GM19463 (cell line): ENCODE data around the gene ASAP2.
"Not testable (repeated sequence)": the region's sequence is repeated elsewhere in the genome, so short reads cannot be mapped to it uniquely, and the experiment has no call there.

Source experiments
- ATAC-seq: cut with Tn5 transposase; IDR thresholded peaks from one replicate; pipeline ENCODE4 v1.9.1; 2021; ENCODE audit warnings: mild to moderate bottlenecking, moderate library complexity; ENCODE audit not compliant: unreplicated experiment

The ASAP2 gene

GRCh38 chr2:9394816-9395215 is 188.2 kb downstream of the ASAP2 start:
- ATAC-seq = no peak

- no peak for ATAC-seq
Observed at GRCh38 chr2:9397201-9397600, 190.6 kb downstream of the ASAP2 start.

GRCh38 chr2:9398251-9398650 is 191.6 kb downstream of the ASAP2 start:
- not testable (repeated sequence) for ATAC-seq

- ATAC-seq = no peak
Observed at GRCh38 chr2:9398881-9399780, 192.5 kb downstream of the ASAP2 start.

- ATAC-seq = no peak
Observed at GRCh38 chr2:9400268-9401058, 193.9 kb downstream of the ASAP2 start.

GRCh38 chr2:9401059-9401547 is 194.5 kb downstream of the ASAP2 start:
- no peak for ATAC-seq

GRCh38 chr2:9401646-9402371 is 195.2 kb downstream of the ASAP2 start:
- no peak for ATAC-seq

GRCh38 chr2:9403924-9404323 is 197.3 kb downstream of the ASAP2 start:
- no peak for ATAC-seq

- no peak for ATAC-seq
Observed at GRCh38 chr2:9404451-9404850, 197.8 kb downstream of the ASAP2 start.

- ATAC-seq = no peak
Observed at GRCh38 chr2:9405636-9406035, 199.0 kb downstream of the ASAP2 start.

GRCh38 chr2:9406529-9407362 is 200.1 kb downstream of the ASAP2 start:
- no peak for ATAC-seq

- ATAC-seq = no peak
Observed at GRCh38 chr2:9407363-9407811, 200.8 kb downstream of the ASAP2 start.

- no peak for ATAC-seq
Observed at GRCh38 chr2:9408641-9409151, 202.1 kb downstream of the ASAP2 start.

GRCh38 chr2:9410108-9410507 is 203.5 kb downstream of the ASAP2 start:
- no peak for ATAC-seq

GRCh38 chr2:9412781-9413180 is 206.2 kb downstream of the ASAP2 start:
- ATAC-seq = no peak

GRCh38 chr2:9415516-9416169 is 209.0 kb downstream of the ASAP2 start:
- ATAC-seq = no peak

GRCh38 chr2:9416267-9416961 is 209.8 kb downstream of the ASAP2 start:
- ATAC-seq = no peak

GRCh38 chr2:9416962-9417316 is 210.3 kb downstream of the ASAP2 start:
- ATAC-seq = no peak

- no peak for ATAC-seq
Observed at GRCh38 chr2:9417725-9418124, 211.1 kb downstream of the ASAP2 start.
